T follicular helper cell (primary cell): Measurements from ENCODE around the gene PARD3.

Experiments
- DNase-seq: peaks from one replicate; pipeline ENCODE4 v3.0.0-alpha.2; 2020; ENCODE audit warnings: low read depth

The PARD3 gene

DNA sequence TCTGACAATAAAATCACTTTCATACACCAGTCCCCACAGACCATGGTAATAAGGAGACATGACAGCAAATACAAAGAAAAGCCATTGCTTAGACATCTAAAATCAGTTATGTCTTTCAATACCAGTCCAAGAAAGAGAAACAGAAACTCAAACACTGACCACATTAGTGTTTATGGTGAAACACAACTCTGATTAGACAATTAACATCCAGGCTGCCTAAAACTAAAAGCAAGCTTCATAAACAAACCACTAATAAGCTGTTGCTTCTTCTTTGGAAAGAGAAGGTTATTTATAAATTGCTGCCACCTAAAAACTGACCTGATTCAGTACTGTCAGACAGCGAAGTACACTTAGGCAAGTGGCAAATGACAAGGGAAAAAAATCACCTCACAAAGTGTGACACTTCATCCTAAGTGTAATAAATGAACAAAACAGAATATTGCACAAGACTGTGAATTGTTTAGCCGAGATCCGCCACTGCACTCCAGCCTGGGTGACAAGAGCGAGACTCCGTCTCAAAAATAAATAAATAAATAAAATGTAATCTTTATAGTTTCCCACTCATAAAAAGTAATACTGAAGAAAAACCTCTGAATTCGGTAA lies 277.4 kb downstream of the PARD3 start:
- DNase-seq, result no peak

DNA sequence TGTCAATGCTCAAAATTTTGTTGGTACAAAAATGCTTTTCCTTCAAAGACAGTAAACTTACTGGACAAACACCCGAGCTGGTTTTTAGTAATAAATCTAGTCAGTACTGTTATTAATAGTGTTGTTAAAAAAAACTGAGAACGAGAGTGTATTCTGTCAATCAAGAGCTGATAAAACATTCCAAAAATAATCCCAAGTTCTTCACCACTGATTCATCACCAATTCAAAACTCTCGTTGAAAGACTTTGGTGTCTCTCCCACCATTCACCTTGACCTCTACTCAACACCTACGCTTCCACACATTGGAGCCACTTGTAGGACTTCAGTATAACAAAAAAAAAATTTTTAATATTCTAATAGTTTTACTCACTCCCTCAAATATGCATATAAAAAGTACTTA lies 279.2 kb downstream of the PARD3 start:
- no peak for DNase-seq

GRCh38 chr10:34530778-34531177 lies 284.3 kb downstream of the PARD3 start:
- DNase-seq, result no peak

- DNase-seq, result no peak
These were observed 286.8 kb downstream of the PARD3 start for GRCh38 chr10:34528320-34528719.

DNA sequence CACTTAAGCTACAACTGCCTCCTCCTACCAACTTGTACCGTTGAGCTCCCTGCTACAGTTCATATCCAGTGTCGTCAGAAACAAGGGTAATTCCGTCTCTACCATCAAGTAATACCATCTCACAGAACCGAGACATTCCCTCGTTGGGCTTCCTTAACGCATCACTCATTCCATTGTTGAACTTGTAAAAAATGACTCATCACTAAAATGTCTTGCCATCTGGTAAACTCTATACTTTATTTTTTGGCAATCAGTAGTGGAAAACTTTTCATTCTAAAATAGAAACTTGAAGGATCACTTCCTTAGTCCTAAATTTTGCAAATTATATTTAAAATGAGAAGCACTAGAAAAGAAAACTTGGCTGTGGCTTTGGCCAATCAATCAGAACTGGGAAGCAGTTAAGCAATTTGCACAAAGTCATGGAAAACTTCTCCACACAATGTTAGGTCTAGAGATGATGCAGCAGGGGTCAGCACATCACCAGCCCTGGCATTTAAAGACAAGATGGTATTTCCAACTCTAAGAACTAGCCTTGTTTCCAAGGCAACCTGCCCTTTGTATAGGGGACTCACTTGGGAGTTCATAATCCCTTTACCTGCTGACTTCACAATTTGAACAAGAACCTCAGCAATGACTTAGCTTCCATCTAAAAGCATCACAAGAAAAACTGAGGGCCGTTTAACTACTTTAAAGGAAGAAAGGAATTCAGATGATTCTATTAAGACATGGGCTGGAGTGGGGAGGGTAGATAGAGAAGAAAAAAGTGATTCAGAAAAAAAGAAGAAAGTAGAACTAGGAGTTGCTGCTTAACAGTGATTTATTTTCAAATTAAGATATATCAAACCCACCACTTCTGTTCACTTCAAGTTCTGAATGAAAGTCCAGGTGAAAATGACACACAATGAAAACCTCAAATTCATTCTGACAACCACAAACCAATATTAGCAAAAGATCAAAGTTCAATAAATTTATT lies 288.1 kb downstream of the PARD3 start:
- DNase-seq, result no peak

- DNase-seq, result no peak
These were observed 288.9 kb downstream of the PARD3 start for GRCh38 chr10:34526186-34526585.

DNA sequence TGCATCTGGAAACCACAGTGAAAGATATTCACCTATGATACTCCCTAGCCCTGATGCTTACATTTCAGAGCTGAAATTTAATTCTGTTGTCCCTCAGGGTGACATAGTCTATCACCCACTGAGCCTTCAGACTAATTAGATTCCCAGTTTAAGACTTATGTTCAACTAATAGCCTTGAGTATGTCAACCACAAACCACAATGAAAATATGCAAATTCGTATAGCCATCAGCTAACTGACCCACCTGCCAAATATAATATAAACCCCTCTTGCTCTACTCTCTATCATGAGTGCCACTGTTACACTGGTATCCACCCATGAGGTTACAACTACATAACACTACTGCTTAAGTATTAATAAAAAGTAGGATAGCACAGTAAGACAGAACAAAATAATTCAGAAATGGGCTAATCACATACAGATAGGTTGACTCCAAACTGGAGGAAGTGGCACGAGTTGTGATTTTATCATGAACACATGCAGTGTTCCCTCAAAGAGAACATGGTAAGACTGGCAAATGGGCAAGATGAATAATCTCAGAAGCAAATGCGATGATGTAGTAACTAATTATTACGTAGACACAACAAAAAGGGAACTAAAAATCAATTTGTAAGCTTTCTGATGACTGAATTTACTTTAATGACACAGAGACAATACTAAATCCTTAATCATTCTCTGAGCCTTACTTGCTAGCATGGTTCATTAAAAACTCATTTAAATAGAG lies 290.6 kb downstream of the PARD3 start:
- no peak for DNase-seq

DNA sequence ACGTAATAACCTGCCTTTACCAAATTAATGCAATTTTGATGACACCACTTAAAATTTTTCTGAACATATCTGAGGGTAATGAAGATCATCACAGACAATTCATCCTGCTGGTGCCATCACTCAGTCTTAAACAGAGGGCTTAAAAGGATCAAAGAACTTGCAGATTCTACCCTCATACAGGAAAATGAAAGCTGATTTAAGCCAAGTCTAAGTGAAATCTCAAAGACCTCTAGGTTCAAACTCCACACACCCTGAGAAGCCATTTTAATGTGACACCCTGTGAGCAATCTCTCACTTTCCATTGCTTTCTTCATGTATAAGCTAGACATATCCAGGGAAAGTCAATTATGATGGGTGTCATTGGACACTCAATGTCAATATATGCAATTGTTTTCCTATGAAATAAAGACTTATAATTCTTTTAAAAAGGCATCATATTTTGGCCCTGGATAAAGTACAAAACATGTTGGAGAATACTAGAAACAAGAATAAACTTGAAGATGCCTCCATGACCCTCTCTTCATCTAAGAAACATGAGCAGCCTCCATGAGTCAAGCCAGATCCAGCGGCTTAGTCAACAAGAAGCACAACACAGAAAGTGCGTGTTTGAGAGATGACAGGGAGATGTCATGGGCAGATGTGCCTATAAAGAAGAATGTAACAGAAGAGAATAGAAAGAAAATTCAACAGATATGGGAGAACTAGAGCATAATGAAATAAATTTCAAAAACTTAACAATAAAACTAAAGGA lies 291.9 kb downstream of the PARD3 start:
- DNase-seq, result no peak

DNA sequence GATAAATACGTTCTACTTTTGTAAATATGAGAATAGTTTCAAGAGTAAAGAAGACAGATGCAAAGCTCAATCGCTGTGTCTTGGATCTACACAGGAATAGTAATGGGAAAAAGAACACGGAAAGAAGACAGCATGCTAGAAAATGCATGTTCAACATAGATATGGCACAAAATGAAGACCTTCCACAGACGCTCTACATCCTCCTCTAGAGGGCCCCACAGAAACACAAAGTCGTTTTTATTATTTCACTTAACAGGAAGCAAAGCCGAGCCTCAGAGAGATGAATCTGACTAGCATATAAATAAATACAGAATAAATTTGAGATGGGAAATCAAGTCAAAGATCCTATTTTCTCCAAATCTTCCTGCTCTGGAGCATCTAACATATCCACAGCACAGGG lies 292.6 kb downstream of the PARD3 start:
- DNase-seq, result no peak

- no peak for DNase-seq
These were observed 294.6 kb downstream of the PARD3 start for GRCh38 chr10:34520510-34520909.

- DNase-seq, result no peak
These were observed 295.0 kb downstream of the PARD3 start for GRCh38 chr10:34520084-34520483.

- DNase-seq, result no peak
These were observed 300.8 kb downstream of the PARD3 start for GRCh38 chr10:34514290-34514689.

DNA sequence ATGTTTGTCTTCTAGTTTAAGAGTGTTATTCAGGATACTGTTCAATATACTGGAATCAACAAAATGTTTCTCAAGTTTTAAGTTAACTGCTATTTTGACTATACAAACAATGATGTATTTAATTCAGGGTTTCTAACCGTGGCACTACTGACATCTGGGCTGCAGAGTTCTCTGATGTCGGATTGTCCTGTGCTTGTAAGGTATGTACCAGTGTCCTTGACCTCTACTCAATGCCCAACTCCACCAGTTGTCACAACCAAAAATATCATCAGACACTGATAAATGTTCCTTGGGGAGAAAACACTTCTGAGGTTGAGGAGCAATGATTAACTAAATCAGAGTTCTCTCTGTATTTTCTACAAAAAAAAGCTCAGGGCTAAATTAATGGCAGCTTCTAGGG lies 301.5 kb downstream of the PARD3 start:
- no peak for DNase-seq

GRCh38 chr10:34507217-34507616 lies 307.9 kb downstream of the PARD3 start:
- no peak for DNase-seq

GRCh38 chr10:34506786-34507185 lies 308.3 kb downstream of the PARD3 start:
- DNase-seq, result no peak

DNA sequence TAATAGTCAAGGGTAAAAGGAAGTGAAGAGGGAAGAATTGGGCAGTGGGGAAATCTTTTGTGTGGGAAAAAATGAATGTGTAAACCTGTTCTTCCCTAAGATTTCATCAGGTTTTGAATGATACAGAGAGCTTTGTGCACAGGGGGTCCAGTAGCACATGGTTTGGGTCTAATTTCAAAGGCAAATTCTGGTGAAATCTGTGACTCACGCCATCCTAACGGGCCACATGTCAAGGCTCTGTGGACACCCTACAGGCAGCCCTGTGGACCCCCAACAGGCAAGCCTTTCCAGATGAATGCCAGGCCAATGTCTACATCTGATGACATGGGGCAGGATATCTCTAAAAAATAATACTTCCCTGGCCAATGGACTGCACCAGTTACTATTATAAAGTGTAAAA lies 309.8 kb downstream of the PARD3 start:
- DNase-seq, result no peak

DNA sequence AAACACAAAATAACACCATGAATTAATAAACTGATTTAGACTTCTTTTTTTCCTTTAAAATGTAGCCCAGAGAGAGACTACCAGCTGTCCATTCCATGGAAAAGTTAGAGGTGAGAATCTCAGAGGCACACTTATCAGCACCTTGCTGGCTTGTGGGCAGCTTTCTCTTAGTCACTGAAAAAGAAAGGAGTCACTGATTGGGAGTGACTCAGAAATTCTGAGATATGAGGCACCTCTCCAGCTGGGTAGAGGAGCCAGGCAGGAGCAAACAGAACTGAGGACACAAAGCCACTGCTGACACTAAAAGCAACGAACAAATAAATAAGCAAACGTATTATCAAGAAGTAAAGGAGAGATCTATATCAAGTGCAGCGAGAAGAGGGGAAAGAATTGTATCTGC lies 310.6 kb downstream of the PARD3 start:
- no peak for DNase-seq

DNA sequence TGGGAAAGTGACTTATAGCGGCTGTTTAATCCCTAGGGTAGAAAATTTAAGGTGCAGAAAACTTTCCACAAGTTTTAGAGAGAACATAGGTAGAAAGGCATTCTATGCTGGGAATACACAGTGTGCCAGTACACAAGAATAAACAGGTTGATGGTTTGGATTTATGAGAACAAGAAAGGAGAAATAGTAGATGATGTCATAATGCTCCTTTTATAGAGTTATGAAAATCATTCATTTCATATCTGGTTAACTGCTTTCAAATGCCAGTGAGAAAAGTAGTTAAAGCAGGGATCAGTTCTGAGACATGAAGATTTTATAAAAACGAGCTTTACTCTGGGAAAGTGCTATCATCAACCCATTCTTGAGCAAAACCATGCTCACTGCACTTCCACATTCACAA lies 311.4 kb downstream of the PARD3 start:
- no peak for DNase-seq

- no peak for DNase-seq
These were observed 315.4 kb downstream of the PARD3 start for GRCh38 chr10:34499612-34500279.

DNA sequence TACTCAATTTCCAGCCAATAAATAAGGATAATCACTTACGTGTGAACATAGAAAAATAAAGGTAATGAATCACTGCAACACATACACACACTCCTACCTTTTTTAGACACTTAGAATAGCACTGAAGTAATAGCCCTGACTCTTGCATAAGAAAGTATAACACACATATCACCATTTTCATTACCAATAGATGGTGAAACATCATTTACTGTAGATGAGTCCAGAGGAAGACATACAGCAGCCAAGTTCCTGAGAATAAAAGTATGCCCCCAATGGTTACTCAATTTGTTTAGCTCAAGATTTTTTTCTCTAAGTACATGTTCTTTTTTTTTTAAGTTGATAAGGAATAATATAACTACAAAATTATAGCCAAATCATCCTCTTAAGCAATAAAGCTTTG lies 316.3 kb downstream of the PARD3 start:
- DNase-seq, result no peak

- DNase-seq, result no peak
These were observed 319.2 kb downstream of the PARD3 start for GRCh38 chr10:34495938-34496337.

- DNase-seq, result no peak
These were observed 321.1 kb downstream of the PARD3 start for GRCh38 chr10:34494012-34494411.
